DOHH2 (cell line): ENCODE data around the gene HAPLN3.

ENCODE experiments used
- H3F3A ChIP-seq: fragments of 200-600 bp; sonication (generic), shearing (Covaris generic); 2 replicates; pipeline ENCODE4 v1.6.0; 2016; ENCODE audit warnings: antibody characterized with exemption, mild to moderate bottlenecking; ENCODE audit not compliant: control insufficient read depth, insufficient read depth
- H3K27ac ChIP-seq: fragments of 200-600 bp; sonication (generic); 2 replicates; pipeline ENCODE4 v1.5.1; 2014; ENCODE audit warnings: low read depth, mild to moderate bottlenecking, low read length, moderate library complexity
- H3K27me3 ChIP-seq: fragments of 200-600 bp; sonication (generic); 2 replicates; pipeline ENCODE4 v1.6.1; 2014; ENCODE audit warnings: mild to moderate bottlenecking, low read length, mixed read lengths; ENCODE audit not compliant: control insufficient read depth
- H3K36me3 ChIP-seq: fragments of 200-600 bp; sonication (generic); 2 replicates; pipeline ENCODE4 v1.6.1; 2014; ENCODE audit warnings: mild to moderate bottlenecking, low read length, moderate library complexity, mixed read lengths; ENCODE audit not compliant: control insufficient read depth
- H3K4me1 ChIP-seq: fragments of 200-600 bp; sonication (generic); 2 replicates; pipeline ENCODE4 v1.6.1; 2014; ENCODE audit warnings: mild to moderate bottlenecking, low read length, mixed read lengths; ENCODE audit not compliant: control insufficient read depth
- H3K4me2 ChIP-seq: fragments of 200-600 bp; sonication (generic); 2 replicates; pipeline ENCODE4 v1.6.0; 2014; ENCODE audit warnings: mild to moderate bottlenecking, low read length, moderate library complexity
- H3K4me3 ChIP-seq: fragments of 200-600 bp; sonication (generic); 2 replicates; pipeline ENCODE4 v1.5.1; 2014; ENCODE audit warnings: mild to moderate bottlenecking, low read length, mixed read lengths
- H3K79me2 ChIP-seq: fragments of 200-600 bp; sonication (generic); 2 replicates; pipeline ENCODE4 v1.6.1; 2014; ENCODE audit warnings: mild to moderate bottlenecking, low read length, mixed read lengths; ENCODE audit not compliant: control insufficient read depth
- H3K9me2 ChIP-seq: fragments of 200-600 bp; sonication (generic); replicated peaks from 2 replicates; pipeline ENCODE4 v1.6.1; 2014; ENCODE audit warnings: mild to moderate bottlenecking, low read length, mixed read lengths; ENCODE audit not compliant: control insufficient read depth
- H3K9me3 ChIP-seq: fragments of 200-600 bp; sonication (generic); 2 replicates; pipeline ENCODE4 v1.6.1; 2014; ENCODE audit warnings: antibody characterized with exemption, low read length, mixed read lengths; ENCODE audit not compliant: control insufficient read depth, insufficient read depth
- H4K20me1 ChIP-seq: fragments of 200-600 bp; sonication (generic); 2 replicates; pipeline ENCODE4 v1.6.0; 2014; ENCODE audit warnings: low read depth, mild to moderate bottlenecking, antibody characterized with exemption, low read length, moderate library complexity; ENCODE audit not compliant: control insufficient read depth, insufficient read depth
- CTCF ChIP-seq: fragments of 200-600 bp; sonication (generic); IDR thresholded peaks from one replicate; pipeline ENCODE4 v1.5.1; 2014; ENCODE audit warnings: antibody characterized with exemption, mild to moderate bottlenecking, low read depth, low read length; ENCODE audit not compliant: poor library complexity, severe bottlenecking
- EZH2phosphoT487 ChIP-seq: fragments of 200-600 bp; sonication (generic); IDR thresholded peaks from 2 replicates; pipeline ENCODE4 v1.6.1; 2017; ENCODE audit warnings: borderline replicate concordance, mild to moderate bottlenecking, antibody characterized with exemption, low read length, moderate library complexity, mixed read lengths

HAPLN3 gene

GRCh38 chr15:88830016-88830415 is 65.3 kb downstream of the HAPLN3 start:
- Histone ChIP-seq H3F3A (no peaks in the 10 kb centered on the region), H3K9me3 (no peaks in the 10 kb centered on the region), H3K4me1 (no peaks in the 10 kb centered on the region), H3K9me2 (no peaks in the 10 kb centered on the region), H3K27me3 (peaks cover 4% of the 10 kb centered on the region; the same call in 1 of the 2 replicates), H3K4me2 (no peak overlapping the region), H4K20me1 (no peaks in the 10 kb centered on the region), H3K4me3 (no peak overlapping the region), H3K36me3 (no peaks in the 10 kb centered on the region), H3K27ac (no peak overlapping the region), H3K79me2 (no peaks in the 10 kb centered on the region)
- TF ChIP-seq EZH2phosphoT487 (no peak), CTCF (no peak)

GRCh38 chr15:88828791-88829190 is 66.6 kb downstream of the HAPLN3 start:
- no peak overlapping the region for H3K27ac ChIP-seq
- H3K9me3 ChIP-seq, result no peaks in the 10 kb centered on the region
- TF ChIP-seq CTCF (no peak), EZH2phosphoT487 (no peak)
- H3K9me2 ChIP-seq, result no peaks in the 10 kb centered on the region
- H3K4me3 ChIP-seq, result no peak overlapping the region
- no peaks in the 10 kb centered on the region for H3K79me2 ChIP-seq
- H3K4me2 ChIP-seq, result no peak overlapping the region
- H3K27me3 ChIP-seq, result peaks cover 4% of the 10 kb centered on the region; the same call in 1 of the 2 replicates
- H3F3A ChIP-seq, result no peaks in the 10 kb centered on the region
- no peaks in the 10 kb centered on the region for H3K36me3 ChIP-seq
- H3K4me1 ChIP-seq, result no peaks in the 10 kb centered on the region
- H4K20me1 ChIP-seq, result no peaks in the 10 kb centered on the region
